Thoracic aorta (tissue), 2 donors: ENCODE measurements around the gene FUT8. TPM values are rescaled to one million over a fixed set of nuclear protein-coding genes. Genes with fewer than 3 reads are reported as not detected.

Experiments
- ATAC-seq: fragments of 150-250 bp; one replicate; pipeline ENCODE4 v1.8.0; 2017; ENCODE audit warnings: low read depth; ENCODE audit not compliant: insufficient number of reproducible peaks, low FRiP score
- DNase-seq: peaks from one replicate; pipeline ENCODE4 v3.0.0-alpha.2; 2020; ENCODE audit warnings: low spot score
- H3K27ac ChIP-seq, 2 donors: fragments of 200-600 bp; sonication (generic); 1 replicate in 1 of 2; 2 replicates in 1 of 2; pipeline ENCODE4 v1.5.1; 2016; ENCODE audit warnings: mild to moderate bottlenecking in 2 of 2, moderate library complexity in 2 of 2
- H3K27me3 ChIP-seq: fragments of 200-600 bp; sonication (generic); replicated peaks from 2 replicates; pipeline ENCODE4 v1.6.0; 2016; ENCODE audit warnings: mild to moderate bottlenecking; ENCODE audit not compliant: insufficient read depth
- H3K36me3 ChIP-seq: fragments of 200-600 bp; sonication (generic); one replicate; pipeline ENCODE4 v1.5.1; 2016
- H3K4me1 ChIP-seq, 2 donors: fragments of 200-600 bp; sonication (generic); 1 replicate in 1 of 2; 2 replicates in 1 of 2; pipeline versions ENCODE4 v1.5.1 to v1.6.0; 2016; ENCODE audit warnings: low read depth in 2 of 2, mild to moderate bottlenecking in 1 of 2; ENCODE audit not compliant: control insufficient read depth in 1 of 2
- H3K4me3 ChIP-seq: fragments of 200-600 bp; sonication (generic); 2 replicates; pipeline ENCODE4 v1.5.1; 2016; ENCODE audit warnings: mild to moderate bottlenecking
- H3K9me3 ChIP-seq: fragments of 200-600 bp; sonication (generic); 2 replicates; pipeline ENCODE4 v1.5.1; 2016
- total RNA-seq, 2 donors: library from RNA; depleted of rRNA; stranded (reverse); fragments of >200 nt; gene quantifications; one replicate each; pipeline versions ENCODE4 v1.1.0 to v1.2.3, GENCODE V29; 2016
- TF ChIP-seq, protein P1 (sequence below): fragments of 200-600 bp; sonication (generic); IDR thresholded peaks from one replicate; pipeline ENCODE4 v1.5.1; 2019; ENCODE audit warnings: antibody characterized with exemption

The FUT8 gene
- total RNA-seq, 2 donors from 2014 or later: 22.3 to 23.4 TPM

DNA sequence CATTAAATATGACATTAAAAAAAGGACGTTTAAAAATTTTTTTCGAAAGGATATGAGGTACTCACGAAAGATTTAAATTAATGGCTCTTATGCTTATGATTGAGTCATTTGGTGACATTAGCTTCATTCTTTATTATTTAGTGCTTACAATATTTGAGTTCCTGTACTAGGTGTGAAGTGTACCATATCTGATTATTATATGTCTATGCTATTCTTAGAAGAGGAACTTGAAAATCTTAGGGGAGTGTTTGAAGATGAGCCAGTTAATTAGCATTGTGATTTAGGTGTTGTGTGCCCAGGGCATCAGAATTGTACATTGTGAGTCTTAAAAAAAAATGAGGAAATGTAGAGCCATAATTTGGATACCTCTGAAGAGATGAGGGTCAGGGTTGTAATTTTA lies 118.6 kb downstream of the FUT8 start:
- Histone ChIP-seq H3K27ac (no peak overlapping the region), H3K4me1 (no peaks in the 10 kb centered on the region), H3K27me3 (no peaks in the 10 kb centered on the region), H3K36me3 (no peaks in the 10 kb centered on the region), H3K9me3 (peaks cover 9% of the 10 kb centered on the region), H3K4me3 (no peak overlapping the region)
- TF ChIP-seq, protein P1, sequence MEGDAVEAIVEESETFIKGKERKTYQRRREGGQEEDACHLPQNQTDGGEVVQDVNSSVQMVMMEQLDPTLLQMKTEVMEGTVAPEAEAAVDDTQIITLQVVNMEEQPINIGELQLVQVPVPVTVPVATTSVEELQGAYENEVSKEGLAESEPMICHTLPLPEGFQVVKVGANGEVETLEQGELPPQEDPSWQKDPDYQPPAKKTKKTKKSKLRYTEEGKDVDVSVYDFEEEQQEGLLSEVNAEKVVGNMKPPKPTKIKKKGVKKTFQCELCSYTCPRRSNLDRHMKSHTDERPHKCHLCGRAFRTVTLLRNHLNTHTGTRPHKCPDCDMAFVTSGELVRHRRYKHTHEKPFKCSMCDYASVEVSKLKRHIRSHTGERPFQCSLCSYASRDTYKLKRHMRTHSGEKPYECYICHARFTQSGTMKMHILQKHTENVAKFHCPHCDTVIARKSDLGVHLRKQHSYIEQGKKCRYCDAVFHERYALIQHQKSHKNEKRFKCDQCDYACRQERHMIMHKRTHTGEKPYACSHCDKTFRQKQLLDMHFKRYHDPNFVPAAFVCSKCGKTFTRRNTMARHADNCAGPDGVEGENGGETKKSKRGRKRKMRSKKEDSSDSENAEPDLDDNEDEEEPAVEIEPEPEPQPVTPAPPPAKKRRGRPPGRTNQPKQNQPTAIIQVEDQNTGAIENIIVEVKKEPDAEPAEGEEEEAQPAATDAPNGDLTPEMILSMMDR: no peak
- no peak for ATAC-seq
- no peak for DNase-seq

DNA sequence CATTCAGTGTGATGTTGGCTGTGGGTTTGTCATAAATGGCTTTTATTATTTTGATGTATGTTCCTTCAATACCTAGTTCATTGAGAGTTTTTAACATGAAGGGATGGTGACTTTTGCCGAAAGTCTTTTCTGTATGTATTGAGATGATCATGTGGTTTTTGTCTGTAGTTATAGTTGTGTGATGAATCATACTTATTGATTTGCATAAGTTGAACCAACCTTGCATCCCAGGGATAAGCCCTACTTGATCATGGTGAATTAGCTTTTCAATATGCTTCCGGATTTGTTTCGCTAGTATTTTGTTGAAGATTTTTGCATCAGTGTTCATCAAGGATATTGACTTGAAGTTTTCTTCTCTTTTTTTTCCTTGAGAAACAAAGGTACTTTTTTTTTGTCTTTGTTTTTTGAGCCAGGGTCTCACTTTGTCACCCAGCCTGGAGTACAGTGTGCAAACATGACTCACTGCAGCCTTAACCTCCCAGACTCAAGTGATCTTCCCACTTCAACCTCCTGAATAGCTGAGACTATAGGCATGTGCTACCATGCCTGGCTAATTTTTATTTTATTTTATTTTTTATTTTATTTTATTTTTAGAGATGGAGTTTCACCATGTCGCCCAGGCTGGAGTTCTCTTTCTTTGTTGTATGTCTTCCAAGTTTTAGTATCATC lies 121.3 kb downstream of the FUT8 start:
- ATAC-seq (no peak), DNase-seq (no peak)
- Histone ChIP-seq H3K4me1 (no peaks in the 10 kb centered on the region), H3K27me3 (no peaks in the 10 kb centered on the region), H3K27ac (no peak overlapping the region), H3K4me3 (no peak overlapping the region), H3K9me3 (no peaks in the 10 kb centered on the region), H3K36me3 (no peaks in the 10 kb centered on the region)
- TF ChIP-seq, protein P1: no peak

DNA sequence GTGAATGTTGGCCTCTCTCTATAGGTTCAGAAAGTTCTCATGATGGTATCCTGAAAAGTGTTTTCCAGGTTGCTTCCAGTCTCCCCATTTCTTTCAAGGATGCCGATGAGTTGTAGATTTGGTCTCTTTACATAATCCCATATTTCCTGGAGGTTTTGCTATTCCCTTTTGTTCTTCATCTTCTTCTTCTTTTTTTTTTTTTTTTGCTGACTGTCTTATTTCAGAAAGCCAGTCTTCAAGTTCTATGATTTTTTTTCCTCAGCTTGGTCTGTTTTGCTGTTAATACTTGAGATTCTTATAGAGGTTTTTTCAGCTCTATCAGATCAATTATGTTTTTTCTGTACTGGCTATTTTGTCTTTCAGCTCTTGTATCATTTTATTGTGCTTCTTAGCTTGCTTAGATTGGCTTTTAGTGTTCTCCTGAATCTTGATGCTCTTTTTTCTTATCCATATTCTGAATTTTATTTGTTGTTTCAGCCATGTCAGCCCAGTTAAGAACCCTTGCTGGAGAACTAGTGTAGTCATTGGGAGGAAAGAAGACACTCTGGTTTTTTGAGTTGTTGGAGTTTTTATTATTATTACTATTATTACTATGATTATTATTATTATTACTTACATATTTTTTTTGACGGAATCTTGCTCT lies 124.4 kb downstream of the FUT8 start:
- TF ChIP-seq, protein P1: no peak
- no peaks in the 10 kb centered on the region for H3K27me3 ChIP-seq
- ATAC-seq: no peak
- no peak for DNase-seq
- H3K27ac ChIP-seq: no peak overlapping the region
- no peaks in the 10 kb centered on the region for H3K4me1 ChIP-seq
- H3K4me3 ChIP-seq: no peak overlapping the region
- H3K9me3 ChIP-seq: no peaks in the 10 kb centered on the region
- H3K36me3 ChIP-seq: no peaks in the 10 kb centered on the region

DNA sequence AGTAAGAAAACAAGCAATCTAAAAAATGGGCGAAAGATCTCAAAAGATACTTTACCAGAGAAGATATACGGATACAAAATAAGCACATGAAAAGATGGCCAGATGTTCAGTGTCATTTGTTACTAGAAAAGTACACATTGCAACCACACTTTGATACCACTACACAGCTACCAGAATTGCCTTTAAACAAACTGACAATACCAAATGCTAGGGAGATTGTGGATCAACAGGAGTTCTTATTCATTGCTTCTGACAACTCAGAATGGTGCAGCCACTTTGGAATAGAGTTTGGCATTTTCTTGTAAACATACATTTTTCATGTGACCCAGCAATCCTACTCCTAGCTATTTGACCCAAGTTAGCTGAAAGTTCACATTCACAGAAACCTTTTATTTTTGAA lies 136.3 kb downstream of the FUT8 start:
- no peak for ATAC-seq
- no peak for DNase-seq
- TF ChIP-seq, protein P1: no peak
- no peaks in the 10 kb centered on the region for H3K27me3 ChIP-seq
- H3K36me3 ChIP-seq: no peaks in the 10 kb centered on the region
- H3K9me3 ChIP-seq: no peaks in the 10 kb centered on the region
- H3K4me1 ChIP-seq: no peaks in the 10 kb centered on the region
- no peak overlapping the region for H3K27ac ChIP-seq
- H3K4me3 ChIP-seq: no peak overlapping the region

DNA sequence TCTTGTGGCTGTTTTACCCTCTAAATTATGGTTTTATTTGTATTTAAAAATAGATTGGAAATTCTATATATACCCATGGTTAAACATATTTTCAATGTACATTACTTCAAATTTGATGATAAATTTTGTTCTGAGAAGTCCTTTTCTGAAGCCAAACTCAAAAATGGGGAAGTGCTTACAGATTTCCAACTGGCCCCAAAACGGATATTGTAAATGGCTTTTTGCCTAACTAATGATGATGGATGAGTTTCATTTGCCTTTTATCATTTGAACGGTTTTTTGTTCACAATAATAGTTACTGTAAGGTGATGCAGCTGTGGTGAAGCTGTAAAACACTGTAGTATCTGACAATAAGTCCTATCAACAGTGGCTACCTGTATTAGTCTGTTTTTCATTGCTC lies 136.9 kb downstream of the FUT8 start:
- Histone ChIP-seq H3K27me3 (no peaks in the 10 kb centered on the region), H3K36me3 (no peaks in the 10 kb centered on the region)

More for the DNA sequence above, 136.9 kb downstream of the FUT8 start:
- DNase-seq: no peak
- Histone ChIP-seq H3K27ac (no peak overlapping the region), H3K4me1 (no peaks in the 10 kb centered on the region), H3K9me3 (no peaks in the 10 kb centered on the region), H3K4me3 (no peak overlapping the region)
- no peak for ATAC-seq
- TF ChIP-seq, protein P1: no peak
